ENCODE data around the gene UBA3. TPM values are rescaled to one million over a fixed set of nuclear protein-coding genes. Genes with fewer than 3 reads are reported as not detected.
A peak's percentile ranks its signal among the peaks of the same experiment; 100 is the strongest.

Gene UBA3
- total RNA-seq, 1 donor from 2014 or later: 75.6 TPM

DNA sequence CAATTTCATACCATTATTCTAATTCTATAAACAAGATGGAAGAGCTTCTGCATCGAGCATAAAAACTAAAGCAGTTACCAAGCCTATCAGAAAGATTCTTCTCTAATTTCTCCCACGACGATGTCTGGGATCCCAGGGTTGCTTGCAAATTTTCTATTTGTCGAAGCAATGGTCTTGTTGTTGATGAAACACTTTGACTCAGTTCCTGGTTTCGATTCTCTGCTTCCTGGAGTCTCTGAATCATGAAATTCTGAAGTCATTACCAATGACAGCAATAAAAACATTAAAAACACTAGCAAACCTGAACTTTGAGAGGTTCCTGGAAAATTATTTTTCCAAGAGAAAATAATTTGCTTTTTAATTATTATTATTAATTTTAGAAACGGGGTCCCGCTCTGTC, 46.7 kb downstream of the UBA3 start:
- H3K27ac Mint-ChIP-seq (ENCODE audit: unreplicated experiment): no peak overlapping the region
- H3K36me3 Mint-ChIP-seq (ENCODE audit: low read depth): peaks cover 16% of the 10 kb centered on the region
- H3K4me3 Mint-ChIP-seq: no peak overlapping the region
- no peaks in the 10 kb centered on the region for H3K9me3 Mint-ChIP-seq
- DNase-seq (ENCODE audit: low read depth, low spot score): no peak
- TF ChIP-seq, protein P1, sequence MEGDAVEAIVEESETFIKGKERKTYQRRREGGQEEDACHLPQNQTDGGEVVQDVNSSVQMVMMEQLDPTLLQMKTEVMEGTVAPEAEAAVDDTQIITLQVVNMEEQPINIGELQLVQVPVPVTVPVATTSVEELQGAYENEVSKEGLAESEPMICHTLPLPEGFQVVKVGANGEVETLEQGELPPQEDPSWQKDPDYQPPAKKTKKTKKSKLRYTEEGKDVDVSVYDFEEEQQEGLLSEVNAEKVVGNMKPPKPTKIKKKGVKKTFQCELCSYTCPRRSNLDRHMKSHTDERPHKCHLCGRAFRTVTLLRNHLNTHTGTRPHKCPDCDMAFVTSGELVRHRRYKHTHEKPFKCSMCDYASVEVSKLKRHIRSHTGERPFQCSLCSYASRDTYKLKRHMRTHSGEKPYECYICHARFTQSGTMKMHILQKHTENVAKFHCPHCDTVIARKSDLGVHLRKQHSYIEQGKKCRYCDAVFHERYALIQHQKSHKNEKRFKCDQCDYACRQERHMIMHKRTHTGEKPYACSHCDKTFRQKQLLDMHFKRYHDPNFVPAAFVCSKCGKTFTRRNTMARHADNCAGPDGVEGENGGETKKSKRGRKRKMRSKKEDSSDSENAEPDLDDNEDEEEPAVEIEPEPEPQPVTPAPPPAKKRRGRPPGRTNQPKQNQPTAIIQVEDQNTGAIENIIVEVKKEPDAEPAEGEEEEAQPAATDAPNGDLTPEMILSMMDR (conservative IDR thresholded peaks at IDR 0.05): no peak
- no peaks in the 10 kb centered on the region for H3K27me3 Mint-ChIP-seq (ENCODE audit: low read depth)
- no peaks in the 10 kb centered on the region for H3K4me1 Mint-ChIP-seq

DNA sequence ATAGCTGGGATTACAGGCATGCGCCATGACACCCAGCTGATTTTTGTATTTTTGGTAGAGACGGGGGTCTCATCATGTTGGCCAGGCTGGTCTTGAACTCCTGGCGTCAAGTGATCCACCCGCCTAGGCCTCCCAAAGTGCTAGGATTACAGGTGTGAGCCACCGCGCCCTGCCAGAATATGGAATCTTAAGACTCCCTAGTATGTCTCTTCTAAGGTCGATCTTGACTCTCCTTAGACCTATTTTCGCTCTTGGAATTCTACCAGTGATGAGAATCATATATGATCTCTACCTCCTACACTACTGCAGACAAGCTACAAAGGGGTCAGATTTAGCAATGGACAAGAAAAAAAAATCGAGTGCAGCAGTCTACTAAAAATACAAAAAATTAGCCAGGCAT, 47.4 kb downstream of the UBA3 start:
- H3K9me3 Mint-ChIP-seq: no peaks in the 10 kb centered on the region
- no peaks in the 10 kb centered on the region for H3K4me1 Mint-ChIP-seq
- H3K27me3 Mint-ChIP-seq (ENCODE audit: low read depth): no peaks in the 10 kb centered on the region
- H3K27ac Mint-ChIP-seq (ENCODE audit: unreplicated experiment): no peak overlapping the region
- no peak for DNase-seq (ENCODE audit: low read depth, low spot score)
- TF ChIP-seq, protein P1 (conservative IDR thresholded peaks at IDR 0.05): no peak
- H3K4me3 Mint-ChIP-seq: no peak overlapping the region
- peaks cover 18% of the 10 kb centered on the region for H3K36me3 Mint-ChIP-seq (ENCODE audit: low read depth)

DNA sequence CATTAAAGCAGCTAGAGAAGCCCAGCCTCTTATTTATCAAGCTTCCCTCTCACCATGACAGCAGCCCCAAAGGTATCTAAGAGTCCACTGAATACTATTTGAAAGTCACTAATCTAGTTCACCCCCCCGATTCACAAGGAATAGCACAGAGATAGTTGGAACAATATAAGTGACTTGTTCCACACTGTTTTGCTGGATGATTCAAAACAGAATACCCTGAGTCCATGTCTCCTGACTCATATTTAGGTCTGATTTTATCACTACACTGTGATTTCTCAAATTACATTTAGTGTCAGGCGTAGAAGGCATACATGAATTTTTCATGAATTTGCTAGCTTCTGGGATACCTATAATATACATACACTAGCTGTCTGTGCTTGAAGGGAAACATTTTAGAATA, 48.0 kb downstream of the UBA3 start:
- Mint-ChIP-seq H3K27me3 (ENCODE audit: low read depth) (no peaks in the 10 kb centered on the region), H3K4me1 (no peaks in the 10 kb centered on the region), H3K36me3 (ENCODE audit: low read depth) (peaks cover 18% of the 10 kb centered on the region), H3K27ac (ENCODE audit: unreplicated experiment) (no peak overlapping the region), H3K9me3 (no peaks in the 10 kb centered on the region), H3K4me3 (no peak overlapping the region)
- DNase-seq (ENCODE audit: low read depth, low spot score): no peak
- TF ChIP-seq, protein P1 (conservative IDR thresholded peaks at IDR 0.05): no peak

DNA sequence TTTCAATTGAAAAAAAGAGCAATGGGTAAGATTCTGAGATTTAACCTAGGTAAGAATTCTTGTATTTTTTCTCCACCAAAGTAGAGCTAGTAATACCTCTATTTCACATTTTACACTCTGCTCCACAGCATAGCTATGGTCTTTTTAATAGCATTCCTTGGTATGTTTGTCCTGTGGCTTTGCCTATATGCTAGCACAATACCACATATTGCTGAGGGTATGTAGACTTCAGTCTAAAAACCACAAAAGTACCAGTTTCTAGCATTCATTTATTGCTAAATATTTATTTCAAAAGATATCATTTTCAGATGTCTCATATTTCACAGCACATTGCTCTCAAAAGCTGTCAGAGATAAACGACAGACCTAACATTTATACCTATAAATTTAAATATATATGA, 48.5 kb downstream of the UBA3 start:
- H3K4me3 Mint-ChIP-seq: no peak overlapping the region
- TF ChIP-seq, protein P1 (conservative IDR thresholded peaks at IDR 0.05): no peak
- DNase-seq (ENCODE audit: low read depth, low spot score): no peak
- no peaks in the 10 kb centered on the region for H3K27me3 Mint-ChIP-seq (ENCODE audit: low read depth)
- H3K9me3 Mint-ChIP-seq: no peaks in the 10 kb centered on the region
- H3K36me3 Mint-ChIP-seq (ENCODE audit: low read depth): peaks cover 20% of the 10 kb centered on the region
- H3K4me1 Mint-ChIP-seq: no peaks in the 10 kb centered on the region
- H3K27ac Mint-ChIP-seq (ENCODE audit: unreplicated experiment): no peak overlapping the region

DNA sequence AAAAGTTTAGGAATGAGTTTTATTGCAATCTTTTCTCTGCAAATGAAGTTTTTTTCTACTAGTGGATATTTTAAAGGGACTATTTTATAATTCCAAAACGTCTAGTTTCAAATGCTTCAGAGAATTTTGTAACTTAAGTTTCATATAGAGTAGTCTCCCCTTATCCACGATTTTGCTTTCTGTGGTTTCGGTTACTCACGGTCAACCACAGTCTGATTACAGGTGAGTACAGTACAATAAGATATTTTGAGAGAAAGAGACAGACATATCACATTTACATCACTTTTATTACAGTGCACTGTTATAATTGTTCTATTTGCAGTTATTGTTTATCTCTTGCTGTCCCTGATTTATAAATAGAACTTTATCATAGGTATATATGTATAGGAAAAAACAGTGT, 59.3 kb downstream of the UBA3 start:
- Mint-ChIP-seq H3K4me3 (no peak overlapping the region), H3K27me3 (ENCODE audit: low read depth) (no peaks in the 10 kb centered on the region), H3K36me3 (ENCODE audit: low read depth) (peaks cover 4% of the 10 kb centered on the region), H3K27ac (ENCODE audit: unreplicated experiment) (no peak overlapping the region), H3K4me1 (no peaks in the 10 kb centered on the region), H3K9me3 (no peaks in the 10 kb centered on the region)
- TF ChIP-seq, protein P1 (conservative IDR thresholded peaks at IDR 0.05): no peak
- no peak for DNase-seq (ENCODE audit: low read depth, low spot score)

DNA sequence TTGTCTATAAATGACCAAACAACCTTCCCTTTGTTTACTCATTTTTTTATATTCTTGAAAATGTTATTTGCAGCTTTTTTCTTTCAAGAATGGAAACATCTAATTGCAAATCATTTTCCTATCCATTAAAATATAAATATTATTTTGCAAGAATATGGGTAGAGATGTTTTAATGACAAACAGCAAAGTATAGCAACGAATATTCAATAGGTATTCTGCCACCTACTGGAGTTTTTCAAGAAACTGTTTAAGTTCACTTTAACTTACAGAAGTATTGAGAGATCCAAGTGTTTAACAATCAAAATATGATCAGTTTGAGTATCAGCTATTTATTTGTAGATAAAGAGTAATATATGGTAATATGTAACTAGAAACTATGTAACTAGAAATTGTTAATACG, 59.7 kb downstream of the UBA3 start:
- Mint-ChIP-seq H3K4me1 (no peaks in the 10 kb centered on the region), H3K27me3 (ENCODE audit: low read depth) (no peaks in the 10 kb centered on the region), H3K36me3 (ENCODE audit: low read depth) (no peaks in the 10 kb centered on the region), H3K9me3 (no peaks in the 10 kb centered on the region), H3K4me3 (no peak overlapping the region), H3K27ac (ENCODE audit: unreplicated experiment) (no peak overlapping the region)
- DNase-seq (ENCODE audit: low read depth, low spot score): no peak
- TF ChIP-seq, protein P1 (conservative IDR thresholded peaks at IDR 0.05): peak; percentile 56

Measured in neural crest cell (in vitro differentiated cells).